Lower lobe of right lung (tissue), 2 donors: Measurements from ENCODE around the gene CTTN. TPM values are rescaled to one million over a fixed set of nuclear protein-coding genes. Genes with fewer than 3 reads are reported as not detected.
A peak's percentile ranks its signal among the peaks of the same experiment; 100 is the strongest.

Experiments
- ATAC-seq, 2 donors: fragments of 200-7000 bp; cut with Tn5 transposase; one replicate each; pipeline ENCODE4 v1.9.1; 2020 to 2022; ENCODE audit warnings: mild to moderate bottlenecking in 2 of 2, moderate library complexity in 2 of 2
- DNase-seq: peaks from one replicate; pipeline ENCODE4 v3.0.0-alpha.2; 2020
- H3K27ac ChIP-seq: fragments of 200-600 bp; one replicate; pipeline ENCODE4 v1.8.0; 2022
- H3K27me3 ChIP-seq: fragments of 200-600 bp; one replicate; pipeline ENCODE4 v1.8.0; 2022; ENCODE audit warnings: low read depth
- H3K36me3 ChIP-seq: fragments of 200-600 bp; one replicate; pipeline ENCODE4 v1.8.0; 2022; ENCODE audit warnings: mild to moderate bottlenecking
- H3K4me1 ChIP-seq: fragments of 200-600 bp; one replicate; pipeline ENCODE4 v1.8.0; 2022
- H3K4me3 ChIP-seq: fragments of 200-600 bp; one replicate; pipeline ENCODE4 v1.8.0; 2022; ENCODE audit warnings: mild to moderate bottlenecking
- H3K9me3 ChIP-seq: fragments of 200-600 bp; one replicate; pipeline ENCODE4 v1.8.0; 2022
- intact Hi-C: fragments of 100-400 bp; cut with DNase I; formaldehyde crosslinking; loops from one replicate; pipeline ENCODE4 v1.11.0; 2022
- total RNA-seq: library from RNA; stranded (reverse); fragmentation: NEBNext Ultra II Directional; extraction: Animal tissue kit (Norgen Biotek cat#: 25700); gene quantifications from one replicate; pipeline ENCODE4 v1.2.1, GENCODE V29; 2021
- TF ChIP-seq, protein P1 (sequence below): fragments of 200-600 bp; IDR thresholded peaks from one replicate; pipeline ENCODE4 v1.8.0; 2022; ENCODE audit warnings: antibody characterized with exemption, mild to moderate bottlenecking
- donor health status: DM: no; HTN: yes; CAD: no; lungs with severe emphysema.

Gene CTTN
- total RNA-seq, 1 donor from 2014 or later: 145 TPM

DNA sequence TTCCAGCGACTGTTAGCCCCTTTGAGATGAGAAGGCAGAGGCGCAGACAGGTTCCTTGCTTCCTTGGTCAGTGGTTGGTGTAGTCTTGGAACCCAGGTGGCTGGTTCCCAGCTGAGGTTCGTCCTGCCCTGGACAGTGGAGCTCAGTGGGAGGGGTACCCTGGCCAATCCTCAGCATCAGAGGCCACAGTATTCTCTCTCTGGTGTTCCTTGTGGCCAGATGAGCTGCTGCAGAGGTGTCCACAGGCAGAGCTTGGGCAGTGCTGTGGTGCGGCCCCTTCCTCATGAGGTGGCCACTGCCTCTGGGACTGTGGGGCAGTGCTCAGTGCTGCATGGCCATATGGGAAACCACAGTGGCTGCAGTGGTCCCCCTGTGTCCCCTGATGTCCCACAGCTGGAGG is 61.8 kb downstream of the CTTN start:
- H3K36me3 ChIP-seq: no peaks in the 10 kb centered on the region
- H3K9me3 ChIP-seq: no peaks in the 10 kb centered on the region
- intact Hi-C loops: no loop called here
- no peaks in the 10 kb centered on the region for H3K4me1 ChIP-seq
- H3K27me3 ChIP-seq: peaks cover 35% of the 10 kb centered on the region
- ATAC-seq: peak in 1 of 2 donors; percentile 17
- DNase-seq: no peak
- no peak overlapping the region for H3K27ac ChIP-seq
- TF ChIP-seq, protein P1, sequence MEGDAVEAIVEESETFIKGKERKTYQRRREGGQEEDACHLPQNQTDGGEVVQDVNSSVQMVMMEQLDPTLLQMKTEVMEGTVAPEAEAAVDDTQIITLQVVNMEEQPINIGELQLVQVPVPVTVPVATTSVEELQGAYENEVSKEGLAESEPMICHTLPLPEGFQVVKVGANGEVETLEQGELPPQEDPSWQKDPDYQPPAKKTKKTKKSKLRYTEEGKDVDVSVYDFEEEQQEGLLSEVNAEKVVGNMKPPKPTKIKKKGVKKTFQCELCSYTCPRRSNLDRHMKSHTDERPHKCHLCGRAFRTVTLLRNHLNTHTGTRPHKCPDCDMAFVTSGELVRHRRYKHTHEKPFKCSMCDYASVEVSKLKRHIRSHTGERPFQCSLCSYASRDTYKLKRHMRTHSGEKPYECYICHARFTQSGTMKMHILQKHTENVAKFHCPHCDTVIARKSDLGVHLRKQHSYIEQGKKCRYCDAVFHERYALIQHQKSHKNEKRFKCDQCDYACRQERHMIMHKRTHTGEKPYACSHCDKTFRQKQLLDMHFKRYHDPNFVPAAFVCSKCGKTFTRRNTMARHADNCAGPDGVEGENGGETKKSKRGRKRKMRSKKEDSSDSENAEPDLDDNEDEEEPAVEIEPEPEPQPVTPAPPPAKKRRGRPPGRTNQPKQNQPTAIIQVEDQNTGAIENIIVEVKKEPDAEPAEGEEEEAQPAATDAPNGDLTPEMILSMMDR: no peak
- H3K4me3 ChIP-seq: no peak overlapping the region

DNA sequence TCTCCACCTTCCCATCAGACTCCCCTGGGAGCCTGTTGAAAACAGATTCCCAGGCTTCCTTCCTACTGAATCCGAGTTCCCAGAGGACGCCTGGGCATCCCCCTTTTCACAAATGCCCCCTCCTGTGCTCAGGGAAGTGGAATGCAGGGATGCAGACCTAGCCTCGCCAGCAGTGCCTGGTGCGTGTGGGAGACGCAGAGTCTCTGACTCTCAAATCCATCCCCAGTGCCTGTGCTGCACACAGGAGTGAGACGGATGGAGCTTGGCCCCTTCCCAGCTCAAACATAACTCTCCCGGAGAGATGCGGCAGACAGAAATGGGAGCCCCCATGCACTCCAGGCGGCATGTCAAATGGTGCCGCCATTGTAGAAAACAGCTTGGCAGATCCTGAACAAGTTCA is 62.6 kb downstream of the CTTN start:
- DNase-seq (no peak), ATAC-seq (no peak)
- no peaks in the 10 kb centered on the region for H3K36me3 ChIP-seq
- no peak overlapping the region for H3K27ac ChIP-seq
- TF ChIP-seq, protein P1: no peak
- no peak overlapping the region for H3K4me3 ChIP-seq
- intact Hi-C loops: no loop called here
- peaks cover 35% of the 10 kb centered on the region for H3K27me3 ChIP-seq
- H3K4me1 ChIP-seq: no peaks in the 10 kb centered on the region
- H3K9me3 ChIP-seq: no peaks in the 10 kb centered on the region

DNA sequence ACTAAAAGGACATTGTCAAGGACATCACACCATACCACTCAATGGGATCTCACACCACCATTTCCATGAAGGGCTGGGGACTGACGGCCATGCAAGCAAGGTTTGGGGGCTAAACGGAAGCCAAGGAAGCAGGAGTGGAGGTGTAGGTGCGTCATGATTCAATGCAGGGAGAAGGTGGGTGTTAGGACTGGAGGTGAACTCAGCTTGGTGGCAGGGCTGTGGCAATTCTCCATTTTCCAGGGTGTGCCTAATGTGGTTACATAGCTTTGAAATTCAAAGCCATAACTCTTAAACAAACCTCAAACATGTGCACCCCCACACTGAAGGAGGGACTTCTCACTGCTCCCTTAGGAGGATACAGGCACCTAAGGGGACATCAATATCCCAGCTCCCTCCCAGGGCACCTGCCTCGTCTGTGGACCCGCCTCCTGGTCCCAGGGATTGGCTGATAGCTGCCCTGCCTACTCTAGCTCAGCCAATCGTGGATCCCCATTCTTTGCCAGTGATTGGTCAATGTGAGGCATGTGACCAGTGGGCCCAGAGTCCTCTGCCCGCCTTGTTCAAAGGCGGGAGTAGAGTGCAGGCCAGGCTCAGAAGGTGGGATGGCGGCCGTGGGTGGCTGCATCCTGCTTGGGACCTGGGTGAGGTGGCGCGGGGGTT is 64.6 kb downstream of the CTTN start:
- Histone ChIP-seq H3K27ac (no peak overlapping the region), H3K9me3 (no peaks in the 10 kb centered on the region), H3K27me3 (peaks cover 38% of the 10 kb centered on the region), H3K4me1 (no peaks in the 10 kb centered on the region), H3K36me3 (no peaks in the 10 kb centered on the region), H3K4me3 (no peak overlapping the region)
- DNase-seq (no peak), ATAC-seq (no peak)
- TF ChIP-seq, protein P1: no peak
- intact Hi-C loops: no loop called here

DNA sequence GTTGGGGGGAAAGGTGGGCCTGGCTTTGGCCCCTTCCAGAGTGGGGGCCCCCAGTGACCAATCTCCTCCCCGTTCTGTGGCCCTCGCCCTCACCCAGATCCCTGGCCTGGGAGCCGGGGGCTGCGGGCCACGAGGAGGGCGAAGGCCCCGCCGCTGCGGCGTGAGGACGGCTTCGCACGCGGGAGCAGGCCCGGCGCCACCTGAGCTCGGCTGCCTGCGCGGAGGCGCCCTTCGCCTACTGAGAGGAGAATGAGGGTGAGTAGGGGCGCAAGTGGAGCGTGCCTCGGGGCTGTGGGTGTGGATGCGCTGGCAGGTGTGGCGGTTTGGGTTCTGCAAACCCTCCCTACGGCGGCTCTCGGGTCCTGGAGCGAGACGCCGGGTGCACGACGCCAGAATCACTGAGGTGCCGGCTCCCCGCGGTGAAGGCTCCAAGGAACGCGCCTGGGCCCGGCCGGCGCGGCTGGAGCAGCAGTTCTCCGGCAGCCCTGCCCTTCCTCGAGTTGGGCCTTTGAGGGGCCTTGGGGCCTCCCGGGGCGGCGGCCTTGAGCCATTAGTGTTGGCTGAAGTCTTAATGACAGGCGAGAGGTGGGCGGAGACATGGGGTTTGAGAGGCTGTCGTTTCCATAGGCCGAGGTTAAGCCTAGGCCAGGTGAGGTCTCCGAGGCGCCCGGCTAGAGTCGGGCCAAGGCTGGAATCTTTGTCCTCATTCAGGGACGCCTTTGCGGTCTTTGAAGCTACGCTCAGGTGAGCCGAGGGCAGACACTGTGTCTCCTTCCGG is 65.3 kb downstream of the CTTN start:
- no peak for ATAC-seq
- H3K9me3 ChIP-seq: no peaks in the 10 kb centered on the region
- no peak overlapping the region for H3K4me3 ChIP-seq
- no peak overlapping the region for H3K27ac ChIP-seq
- no peaks in the 10 kb centered on the region for H3K4me1 ChIP-seq
- peaks cover 38% of the 10 kb centered on the region for H3K27me3 ChIP-seq
- DNase-seq: no peak
- TF ChIP-seq, protein P1: no peak
- no peaks in the 10 kb centered on the region for H3K36me3 ChIP-seq
- intact Hi-C loops: no loop called here

DNA sequence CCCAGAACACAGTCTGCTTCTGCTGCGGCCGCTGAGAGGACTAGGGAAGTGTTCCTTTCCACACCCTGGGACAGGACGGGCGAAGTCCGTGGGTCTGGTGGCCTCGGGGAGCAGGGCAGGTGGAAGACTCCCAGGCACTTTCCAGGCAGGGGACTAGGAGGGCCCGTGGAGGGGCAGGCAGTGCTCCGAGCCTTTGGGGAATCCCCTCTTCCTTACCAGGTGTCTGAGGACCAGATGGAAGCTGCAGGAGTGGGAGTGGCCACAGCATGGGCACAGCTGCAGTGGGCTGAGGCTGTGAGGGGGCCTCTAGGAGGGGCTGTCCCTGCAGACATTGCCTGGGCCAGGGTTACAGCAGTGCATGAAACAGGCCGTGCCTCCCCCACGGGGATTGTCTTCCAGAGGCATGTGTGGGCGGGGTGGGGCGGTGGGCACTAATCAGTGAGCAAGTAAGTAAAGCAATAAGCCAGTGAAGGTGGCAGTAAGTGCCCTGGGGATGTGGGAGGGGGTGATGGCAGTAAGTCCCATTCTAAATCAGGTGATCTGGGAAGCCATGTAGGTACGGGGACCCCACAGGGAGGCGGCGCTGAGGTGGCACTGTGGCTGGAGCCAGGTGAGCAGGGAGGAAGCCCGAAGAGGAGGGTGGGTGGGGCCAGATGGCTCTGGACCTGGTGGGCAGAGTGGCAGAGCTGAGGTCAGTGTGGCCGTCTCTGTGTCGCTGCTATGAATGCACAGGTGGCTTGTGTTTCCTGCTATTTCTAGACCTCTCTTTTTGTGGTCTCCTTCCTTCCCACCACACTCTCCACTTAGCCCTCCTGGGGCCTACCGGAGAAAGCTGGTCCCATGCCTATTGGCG is 66.4 kb downstream of the CTTN start:
- Histone ChIP-seq H3K4me3 (no peak overlapping the region), H3K36me3 (no peaks in the 10 kb centered on the region), H3K9me3 (no peaks in the 10 kb centered on the region), H3K27ac (no peak overlapping the region), H3K27me3 (peaks cover 32% of the 10 kb centered on the region), H3K4me1 (no peaks in the 10 kb centered on the region)
- no peak for ATAC-seq
- TF ChIP-seq, protein P1: no peak
- intact Hi-C loops: no loop called here
- no peak for DNase-seq
